ENCODE measurements around the gene TCF7L1.

The TCF7L1 gene

GRCh38 chr2:85281553-85281952, 148.4 kb downstream of the TCF7L1 start:
- no peak overlapping the region for H3K4me3 ChIP-seq (ENCODE audit: low read depth, low read length)
- no peak for TF ChIP-seq CTCF (IDR thresholded peaks at IDR 0.05; ENCODE audit: low read depth, low read length)

- no peak for TF ChIP-seq CTCF (IDR thresholded peaks at IDR 0.05; ENCODE audit: low read depth, low read length)
- no peak overlapping the region for H3K4me3 ChIP-seq (ENCODE audit: low read depth, low read length)
Observed at GRCh38 chr2:85282914-85283313, 149.7 kb downstream of the TCF7L1 start.

GRCh38 chr2:85283641-85284040, 150.4 kb downstream of the TCF7L1 start:
- no peak overlapping the region for H3K4me3 ChIP-seq (ENCODE audit: low read depth, low read length)
- no peak for TF ChIP-seq CTCF (IDR thresholded peaks at IDR 0.05; ENCODE audit: low read depth, low read length)

- no peak for TF ChIP-seq CTCF (IDR thresholded peaks at IDR 0.05; ENCODE audit: low read depth, low read length)
- H3K4me3 ChIP-seq (ENCODE audit: low read depth, low read length): no peak overlapping the region
Observed at GRCh38 chr2:85286918-85287317, 153.7 kb downstream of the TCF7L1 start.

GRCh38 chr2:85287721-85288120, 154.5 kb downstream of the TCF7L1 start:
- no peak for TF ChIP-seq CTCF (IDR thresholded peaks at IDR 0.05; ENCODE audit: low read depth, low read length)
- H3K4me3 ChIP-seq (ENCODE audit: low read depth, low read length): no peak overlapping the region

- H3K4me3 ChIP-seq (ENCODE audit: low read depth, low read length): no peak overlapping the region
- no peak for TF ChIP-seq CTCF (IDR thresholded peaks at IDR 0.05; ENCODE audit: low read depth, low read length)
Observed at GRCh38 chr2:85288244-85288725, 155.1 kb downstream of the TCF7L1 start.

GRCh38 chr2:85291425-85292023, 158.3 kb downstream of the TCF7L1 start:
- TF ChIP-seq CTCF (IDR thresholded peaks at IDR 0.05; ENCODE audit: low read depth, low read length): no peak
- no peak overlapping the region for H3K4me3 ChIP-seq (ENCODE audit: low read depth, low read length)
